HG03095 (cell line): ENCODE results near the gene BCL2L1.
"Not testable (repeated sequence)": the region's sequence is repeated elsewhere in the genome, so short reads cannot be mapped to it uniquely, and the experiment has no call there.

ENCODE experiments used
- ATAC-seq: cut with Tn5 transposase; IDR thresholded peaks from one replicate; pipeline ENCODE4 v1.9.1; 2021; ENCODE audit warnings: moderate library complexity; ENCODE audit not compliant: unreplicated experiment

Gene BCL2L1

GRCh38 chr20:31661625-31662371, 60.9 kb downstream of the BCL2L1 start:
- ATAC-seq: no peak

DNA sequence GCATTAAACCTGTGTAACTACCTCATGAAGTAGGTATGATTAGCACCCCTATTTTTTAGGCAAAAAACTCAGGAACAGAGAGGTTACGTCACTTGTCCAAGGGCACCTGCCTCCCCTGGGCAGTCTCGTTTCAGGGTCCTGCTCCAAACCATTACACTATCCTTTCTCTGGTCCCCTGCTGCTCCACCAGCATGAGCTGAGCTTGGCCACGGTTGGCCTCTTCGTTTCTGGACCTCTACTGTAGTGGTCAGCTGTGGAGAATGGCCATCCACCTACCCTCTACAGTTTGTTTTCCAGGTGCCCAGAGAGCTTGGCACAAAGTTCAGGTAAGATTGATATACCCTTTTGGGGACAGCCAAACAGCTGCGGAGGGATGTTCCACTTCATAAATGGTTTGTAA, 68.1 kb downstream of the BCL2L1 start:
- ATAC-seq: no peak

- ATAC-seq: no peak
These were observed 69.1 kb downstream of the BCL2L1 start for GRCh38 chr20:31653561-31653960.

DNA sequence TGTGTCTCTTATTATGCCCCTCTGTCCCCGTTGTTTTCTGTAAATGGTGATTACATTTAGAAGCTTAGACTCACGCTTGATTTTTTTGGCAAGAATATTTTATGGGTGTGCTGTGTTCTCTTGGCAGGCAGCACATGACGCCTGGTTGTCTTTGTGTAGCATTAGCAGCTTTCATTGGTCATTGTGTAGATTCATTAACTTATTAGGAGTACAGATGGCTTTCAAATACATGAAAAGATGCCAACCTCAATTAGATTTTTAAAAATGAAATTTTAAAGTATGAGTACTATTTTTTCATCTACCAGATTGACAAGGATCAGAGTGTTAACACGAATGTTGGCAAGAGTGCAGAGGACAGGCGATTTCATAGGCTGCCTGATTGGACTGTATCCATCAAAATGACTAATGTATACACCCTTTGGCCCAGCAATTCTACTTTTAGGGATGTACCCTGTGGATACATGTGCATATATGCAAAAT, 69.7 kb downstream of the BCL2L1 start:
- no peak for ATAC-seq

- not testable (repeated sequence) for ATAC-seq
These were observed 74.6 kb downstream of the BCL2L1 start for GRCh38 chr20:31648104-31648503.

DNA sequence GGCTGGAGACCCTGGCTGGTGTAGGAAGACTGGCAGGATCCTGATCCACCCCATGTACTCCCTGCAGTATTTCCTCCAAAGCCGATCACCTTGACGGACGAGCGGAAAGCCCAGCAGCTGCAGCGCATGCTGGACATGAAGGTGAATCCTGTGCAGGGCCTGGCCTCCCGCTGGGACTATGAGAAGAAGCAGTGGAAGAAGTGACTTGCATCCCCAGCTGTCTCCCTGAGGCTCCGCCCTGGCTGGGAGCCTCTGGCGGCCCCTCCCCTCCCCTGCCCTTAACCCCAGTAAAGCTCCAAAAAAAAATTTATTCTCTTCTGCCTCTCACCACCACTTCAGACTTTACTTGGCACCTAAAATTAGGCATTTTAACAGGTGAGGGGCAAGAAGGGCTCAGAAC, 78.0 kb downstream of the BCL2L1 start:
- no peak for ATAC-seq

GRCh38 chr20:31643522-31643921, 79.1 kb downstream of the BCL2L1 start:
- no peak for ATAC-seq

GRCh38 chr20:31642837-31643236, 79.8 kb downstream of the BCL2L1 start:
- no peak for ATAC-seq

GRCh38 chr20:31641391-31641790, 81.3 kb downstream of the BCL2L1 start:
- ATAC-seq: no peak

- no peak for ATAC-seq
These were observed 82.4 kb downstream of the BCL2L1 start for GRCh38 chr20:31640259-31640658.

- ATAC-seq: no peak
These were observed 83.9 kb downstream of the BCL2L1 start for GRCh38 chr20:31638816-31639215.

DNA sequence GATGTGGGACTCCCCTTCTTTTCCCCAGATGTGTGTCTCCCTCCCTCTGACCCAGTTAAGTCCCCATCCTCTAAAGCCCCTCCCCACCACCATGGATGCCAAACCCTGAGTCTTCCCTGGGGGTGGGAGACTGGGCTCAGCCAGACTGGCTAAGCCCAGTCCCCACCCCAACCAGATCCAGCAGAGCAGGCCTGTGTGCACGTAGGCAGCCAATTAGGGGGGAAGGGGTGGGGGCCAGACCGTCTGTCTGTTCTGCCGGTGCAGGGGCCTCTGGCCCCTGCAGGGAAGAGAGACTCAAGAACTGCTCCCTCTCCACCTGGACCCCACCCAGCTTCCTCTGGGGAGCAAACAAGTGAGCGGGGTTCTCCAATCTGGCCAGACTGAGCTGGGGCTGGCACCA, 84.4 kb downstream of the BCL2L1 start:
- ATAC-seq: no peak

DNA sequence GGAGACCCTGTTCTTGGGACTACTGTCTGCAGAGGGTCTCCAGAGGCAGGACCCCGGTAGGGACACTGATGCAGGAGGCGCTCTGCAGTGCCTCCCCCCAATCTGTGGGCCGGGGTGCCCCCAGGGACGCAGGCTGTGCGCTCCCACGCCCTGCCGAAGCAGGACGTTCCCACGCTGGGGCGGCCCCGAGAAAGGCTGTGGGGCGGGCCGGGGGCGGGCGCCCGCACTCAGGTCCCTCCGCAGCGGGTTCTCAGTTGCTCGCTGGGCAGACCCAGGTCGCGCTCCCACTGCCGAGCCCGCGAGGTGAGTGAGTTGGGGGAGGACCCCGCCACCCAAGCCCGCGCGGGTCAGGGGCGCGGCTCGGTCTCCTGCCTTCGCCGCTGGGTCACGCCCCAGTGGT, 85.0 kb downstream of the BCL2L1 start, which contains the start of gene COX4I2:
TSS of gene COX4I2 (plus strand) at position 253 of the 400 bp plus-strand sequence. CDS start 1,106 bp downstream, outside the sequence.
- no peak for ATAC-seq

GRCh38 chr20:31633339-31633914, 89.2 kb downstream of the BCL2L1 start:
- ATAC-seq: no peak

DNA sequence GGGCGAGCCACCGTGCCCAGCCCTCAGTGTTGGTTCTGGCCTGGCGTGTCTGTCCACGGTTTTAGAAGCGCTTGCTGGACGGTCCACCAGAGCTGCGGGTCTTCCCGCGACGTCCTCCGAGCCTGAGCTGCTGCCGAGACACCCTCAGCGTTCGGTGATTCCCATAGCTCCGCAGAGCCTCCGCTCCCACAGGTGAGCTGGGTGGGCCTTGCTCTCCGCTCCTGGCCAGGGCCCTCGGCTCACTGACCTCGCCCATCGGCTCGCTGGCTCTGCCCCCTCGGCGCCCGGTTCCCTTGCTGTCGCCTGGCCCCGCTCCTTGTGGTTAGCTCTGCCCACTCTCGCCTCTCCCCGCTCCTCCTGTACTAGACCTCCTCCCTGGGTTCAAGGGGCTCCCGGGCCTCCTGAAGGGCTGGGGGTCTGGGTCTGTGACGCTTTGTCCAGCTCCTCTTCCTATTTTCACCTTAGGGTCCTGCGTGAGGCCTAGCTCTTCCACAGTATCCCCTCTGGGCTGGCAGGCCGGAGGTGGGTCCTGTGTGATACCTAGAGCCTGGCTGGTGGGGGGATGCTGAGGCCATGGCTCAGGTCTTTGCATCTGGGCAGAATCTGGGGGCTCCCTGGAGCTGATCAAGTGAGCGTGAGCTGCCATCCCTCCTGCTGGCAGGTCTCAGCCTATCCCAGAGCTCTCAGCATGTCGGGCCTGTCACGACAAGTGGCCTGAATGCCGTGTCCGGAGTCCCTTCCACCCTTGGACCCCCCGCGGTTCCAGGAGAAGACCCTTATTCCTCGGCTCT, 89.9 kb downstream of the BCL2L1 start:
- no peak for ATAC-seq

DNA sequence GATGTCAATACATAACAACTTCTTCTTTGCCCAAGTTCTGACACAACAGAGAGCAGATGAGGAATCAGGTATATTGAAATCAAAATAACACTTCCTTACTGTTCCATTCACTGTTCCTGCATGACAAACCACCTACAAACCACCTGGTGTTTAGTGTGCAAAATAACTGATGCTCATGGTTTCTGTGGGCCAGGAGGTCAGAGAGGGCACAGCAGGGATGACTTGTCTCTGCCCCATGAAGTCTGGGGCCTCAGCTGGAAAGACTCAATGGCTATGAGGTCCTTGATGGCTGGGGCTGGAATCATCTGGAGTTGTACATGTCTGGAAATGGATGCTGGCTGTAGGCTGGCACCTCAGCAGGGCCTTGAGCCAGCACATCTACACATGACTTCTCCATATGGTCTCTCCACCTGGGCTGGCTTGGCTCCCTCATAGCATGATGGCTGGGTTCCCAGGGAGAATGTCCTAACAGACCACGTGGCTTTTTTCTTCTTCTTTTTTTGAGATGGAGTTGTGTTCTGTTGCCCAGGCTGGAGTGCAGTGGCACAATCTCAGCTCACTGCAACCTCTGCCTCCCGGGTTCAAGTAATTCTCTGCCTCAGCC, 92.4 kb downstream of the BCL2L1 start:
- no peak for ATAC-seq

- ATAC-seq: not testable (repeated sequence)
These were observed 94.6 kb downstream of the BCL2L1 start for GRCh38 chr20:31628057-31628456.

DNA sequence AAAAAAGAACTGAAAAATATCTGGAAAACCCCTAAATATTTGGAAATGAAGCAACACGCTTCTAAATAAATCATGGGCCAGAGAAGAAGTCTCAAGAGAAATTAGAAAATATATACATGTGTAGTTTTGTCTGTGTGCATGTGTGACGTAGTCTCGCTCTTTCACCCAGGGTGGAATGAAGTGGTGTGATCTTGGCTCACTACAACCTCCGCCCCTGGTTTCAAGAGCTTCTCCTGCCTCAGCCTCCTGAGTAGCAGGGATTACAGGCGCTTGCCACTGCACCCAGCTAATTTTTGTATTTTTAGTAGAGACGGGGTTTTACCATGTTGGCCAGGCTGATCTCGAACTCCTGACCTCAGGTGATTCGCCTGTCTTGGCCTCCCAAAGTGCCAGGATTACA, 96.1 kb downstream of the BCL2L1 start:
- not testable (repeated sequence) for ATAC-seq

- not testable (repeated sequence) for ATAC-seq
These were observed 99.6 kb downstream of the BCL2L1 start for GRCh38 chr20:31623123-31623505.

GRCh38 chr20:31620246-31620645, 102.4 kb downstream of the BCL2L1 start:
- no peak for ATAC-seq

- ATAC-seq: no peak
These were observed 105.1 kb downstream of the BCL2L1 start for GRCh38 chr20:31617432-31618104.
